Sciatic nerve (tissue), 2 donors: ENCODE data around the gene GPRIN2. TPM values are rescaled to one million over a fixed set of nuclear protein-coding genes. Genes with fewer than 3 reads are reported as not detected.
"Not testable (repeated sequence)": the region's sequence is repeated elsewhere in the genome, so short reads cannot be mapped to it uniquely, and the experiment has no call there.

Experiments
- ATAC-seq: fragments of 200-7000 bp; cut with Tn5 transposase; one replicate; pipeline ENCODE4 v1.9.1; 2020; ENCODE audit warnings: mild to moderate bottlenecking, moderate library complexity
- DNase-seq: peaks from one replicate; pipeline ENCODE4 v3.0.0-alpha.2; 2020; ENCODE audit warnings: low spot score
- intact Hi-C: fragments of 100-400 bp; cut with DNase I; formaldehyde crosslinking; loops from one replicate; pipeline ENCODE4 v1.14.2; 2022
- total RNA-seq: library from RNA; stranded (reverse); fragmentation: NEBNext Ultra II Directional; extraction: Animal tissue kit (Norgen Biotek cat#: 25700); gene quantifications from one replicate; pipeline ENCODE4 v1.2.1, GENCODE V29; 2021
- donor health status: DM: no; HTN: no; CAD: no.
- donor health status: DM: no; HTN: no; CAD: no.

The GPRIN2 gene
- total RNA-seq, 1 donor from 2014 or later, result 2.0 TPM

DNA sequence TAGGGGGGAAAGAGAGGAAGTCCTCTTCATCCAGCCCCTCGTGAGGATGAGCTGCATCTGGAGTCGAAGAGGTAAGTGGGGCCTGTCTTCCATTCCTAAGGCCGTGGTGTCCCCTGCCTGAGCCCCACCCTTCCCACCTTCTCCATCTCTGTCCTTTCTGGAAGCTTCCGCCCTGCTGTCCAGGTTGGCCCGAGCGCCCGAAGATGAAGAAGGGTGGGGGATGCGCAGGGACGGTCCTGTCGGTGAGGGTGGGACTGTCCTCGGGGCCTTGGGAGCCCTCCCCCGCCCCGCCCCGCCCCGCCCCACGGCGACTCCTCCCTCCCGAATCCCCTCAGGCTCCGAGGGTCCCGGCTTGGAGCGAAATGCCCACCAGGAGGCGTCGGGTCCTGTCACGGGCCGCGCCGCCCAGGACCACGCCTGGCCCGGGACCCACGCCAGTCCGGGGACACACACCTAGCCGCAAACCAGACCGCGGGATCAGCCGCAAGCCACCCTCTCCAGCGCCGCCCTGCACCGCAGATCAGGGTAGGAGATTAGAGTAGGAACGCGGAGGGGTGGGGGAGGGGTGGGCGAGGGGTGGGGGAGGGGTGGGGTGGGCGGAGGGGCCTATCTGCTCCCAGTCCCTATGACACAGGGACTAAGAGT is 15.3 kb downstream of the GPRIN2 start:
- ATAC-seq, result peak; percentile 22
- peak; percentile 66 for DNase-seq
- intact Hi-C loops, result no loop called here

DNA sequence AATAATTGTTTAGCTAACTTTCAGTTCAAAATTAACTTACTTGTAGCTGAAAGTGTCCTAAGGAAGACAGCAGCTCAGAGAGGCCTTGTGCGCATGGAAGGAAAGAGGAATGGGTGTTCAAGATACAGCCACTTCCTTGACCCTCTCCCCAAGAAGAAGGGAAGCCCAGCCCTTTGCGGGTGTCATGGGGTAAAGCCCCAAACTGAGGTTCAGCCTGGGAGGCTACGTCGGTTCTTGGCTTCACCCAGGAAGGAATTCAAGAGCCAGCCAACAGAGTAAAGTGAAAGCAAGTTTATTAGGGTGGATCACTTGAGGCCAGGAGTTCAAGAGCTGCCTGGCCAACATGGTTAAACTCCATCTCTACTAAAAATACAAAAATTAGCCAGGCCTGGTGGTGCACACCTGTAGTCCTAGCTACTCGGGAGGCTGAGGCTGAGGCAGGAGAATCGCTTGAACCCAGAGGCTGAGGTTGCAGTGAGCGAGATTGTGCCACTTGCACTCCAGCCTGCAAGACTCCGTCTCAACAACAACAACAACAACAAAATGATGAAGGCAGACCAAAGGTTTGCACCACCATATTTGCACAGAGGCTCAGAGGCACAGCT is 15.9 kb downstream of the GPRIN2 start:
- intact Hi-C loops, result no loop called here
- peak; percentile 48 for DNase-seq
- peak; percentile 16 for ATAC-seq

DNA sequence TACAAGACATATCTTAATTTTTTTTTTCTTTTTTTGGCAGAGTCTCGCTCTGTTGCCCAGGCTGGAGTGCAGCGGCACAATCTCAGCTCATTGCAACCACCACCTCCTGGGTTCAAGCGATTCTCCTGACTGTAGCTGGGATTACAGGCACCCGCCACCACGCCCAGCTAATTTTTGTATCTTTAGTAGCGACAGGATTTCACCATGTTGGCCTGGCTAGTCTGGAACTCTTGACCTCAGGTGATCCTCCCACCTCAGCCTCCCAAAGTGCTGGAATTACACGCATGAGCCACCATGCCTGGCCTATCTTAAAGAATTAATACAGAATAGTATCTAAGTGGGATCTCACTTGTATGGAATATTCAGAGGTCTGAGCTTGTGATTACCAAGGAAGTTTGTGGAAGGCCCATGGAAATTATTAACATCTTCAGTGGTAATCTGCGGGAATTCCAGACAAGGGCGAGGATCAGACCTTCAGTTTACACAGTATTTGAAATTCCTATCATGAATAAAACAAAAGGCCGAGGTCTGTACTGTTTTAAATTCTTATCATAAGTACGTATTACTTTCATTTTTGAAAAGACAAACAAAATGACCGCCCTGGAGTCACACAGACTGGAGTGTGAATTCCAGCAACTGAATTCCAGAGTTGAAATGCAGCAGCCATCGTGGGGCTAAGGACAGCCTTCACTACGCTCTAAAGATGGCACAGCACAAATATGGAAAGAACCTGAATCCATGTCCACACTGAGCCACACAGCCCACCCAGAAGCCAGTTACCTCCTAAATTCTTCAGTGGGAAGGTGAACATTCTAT is 16.7 kb downstream of the GPRIN2 start:
- intact Hi-C loops, result no loop called here
- ATAC-seq, result peak; percentile 27
- DNase-seq, result peak; percentile 53

DNA sequence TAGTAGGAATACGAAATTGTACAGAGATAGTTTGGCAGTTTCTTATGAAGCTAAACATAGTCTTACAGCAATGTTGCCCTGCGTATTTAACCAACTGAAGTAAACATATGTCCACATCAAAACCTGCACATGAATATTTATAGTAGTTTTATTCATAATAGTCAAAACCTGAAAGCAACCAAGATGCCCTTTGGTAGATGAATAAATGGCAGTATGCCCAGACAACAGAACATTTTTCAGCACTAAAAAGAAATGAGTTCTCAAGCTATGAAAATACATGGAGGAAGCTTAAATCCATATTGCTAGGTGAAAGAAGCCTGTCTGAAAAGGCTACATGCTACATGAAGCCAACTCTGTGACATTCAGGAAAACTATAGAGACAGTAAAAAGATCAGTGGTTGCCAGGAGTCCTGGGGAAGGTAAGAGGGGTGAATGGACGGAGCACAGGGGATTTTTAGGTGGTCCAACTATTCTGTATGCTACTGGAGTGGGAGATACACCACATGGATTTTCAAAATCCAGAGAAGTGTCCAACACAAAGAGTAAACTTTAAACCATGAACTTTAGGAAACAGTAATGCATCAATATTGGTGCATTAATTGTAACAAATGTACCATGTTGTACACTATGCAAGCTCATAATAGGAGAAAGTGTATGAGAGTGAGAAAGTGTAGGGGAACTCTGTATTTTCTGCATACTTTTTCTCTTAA is 17.6 kb downstream of the GPRIN2 start:
- ATAC-seq (no peak), DNase-seq (no peak)
- intact Hi-C loops, result no loop called here

DNA sequence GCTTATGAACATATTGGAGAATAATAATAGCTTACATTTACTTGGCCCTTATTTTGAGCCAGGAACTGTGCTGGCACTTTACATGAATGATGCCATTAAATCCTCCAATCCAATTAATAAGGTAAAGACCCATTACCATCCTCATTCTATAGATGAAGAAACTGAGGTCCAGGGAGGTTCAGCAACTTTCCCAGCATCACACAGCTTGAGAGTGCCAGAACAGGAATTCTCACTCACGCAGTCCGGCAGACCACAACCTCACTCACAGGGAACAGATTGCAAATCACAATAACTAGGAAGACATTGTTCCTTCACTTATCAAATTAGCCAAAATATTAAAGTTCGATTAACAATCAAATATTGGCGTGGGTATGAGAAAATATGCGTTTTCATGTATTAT is 18.3 kb downstream of the GPRIN2 start:
- ATAC-seq, result no peak
- intact Hi-C loops, result no loop called here
- DNase-seq, result no peak

DNA sequence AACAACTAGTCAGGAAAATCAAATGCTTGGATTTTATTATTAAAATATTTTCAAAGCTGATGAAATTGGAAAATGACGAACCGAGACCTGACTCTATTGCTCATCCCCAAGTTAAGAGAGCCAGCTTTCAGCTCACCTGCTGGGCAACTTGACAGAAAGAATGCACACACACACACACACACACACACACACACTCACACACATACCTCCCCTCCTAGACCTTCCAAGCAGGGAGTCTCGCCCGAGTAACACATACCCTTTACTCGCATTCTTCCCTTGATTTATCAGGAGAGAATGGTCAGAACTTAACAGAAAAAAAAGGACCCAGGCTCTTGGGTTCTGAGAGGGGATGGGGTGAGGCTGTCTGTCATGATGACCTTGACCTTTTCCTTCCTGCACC is 19.1 kb downstream of the GPRIN2 start:
- no peak for ATAC-seq
- intact Hi-C loops, result no loop called here
- no peak for DNase-seq

DNA sequence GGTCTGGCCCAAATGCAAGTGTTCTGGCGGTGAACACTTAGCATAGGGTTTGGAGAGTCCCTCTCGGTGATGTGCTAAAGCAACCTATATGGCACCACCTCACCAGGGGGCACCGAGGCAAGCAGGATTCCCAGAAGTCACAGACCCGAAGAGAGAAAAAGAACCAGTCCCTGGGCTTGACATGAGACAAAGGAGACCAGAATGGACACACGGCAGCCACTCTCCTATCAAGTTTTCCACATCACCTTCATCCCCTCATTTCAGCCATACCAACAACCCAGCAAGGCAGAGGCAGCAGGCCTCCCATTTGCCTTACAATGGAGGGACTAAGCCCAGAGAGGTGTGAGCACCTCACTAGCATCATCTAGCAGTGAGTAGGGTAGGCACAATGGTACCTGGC is 19.7 kb downstream of the GPRIN2 start:
- intact Hi-C loops, result no loop called here
- DNase-seq (peak; percentile 56), ATAC-seq (no peak)

DNA sequence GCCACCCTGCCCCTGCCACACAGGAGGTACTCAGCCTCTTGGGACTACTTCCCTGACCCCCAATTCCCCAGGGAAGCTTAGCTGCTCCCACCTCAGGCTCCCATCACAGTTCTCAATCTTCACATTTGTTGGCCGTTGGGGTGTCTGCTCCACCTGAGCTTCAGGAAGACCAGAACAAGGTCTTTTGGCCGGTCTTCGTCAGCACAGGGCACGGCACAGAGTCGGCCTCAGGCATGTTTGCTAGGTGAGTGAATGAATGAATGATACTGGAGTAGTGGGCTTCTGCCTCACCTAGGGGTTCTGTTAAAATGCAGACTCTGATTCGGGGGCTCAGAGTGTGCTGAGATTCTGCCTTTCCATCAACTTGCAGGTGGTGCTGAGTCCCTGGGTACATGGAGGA is 20.3 kb downstream of the GPRIN2 start:
- ATAC-seq (no peak), DNase-seq (peak; percentile 49)
- intact Hi-C loops, result no loop called here

DNA sequence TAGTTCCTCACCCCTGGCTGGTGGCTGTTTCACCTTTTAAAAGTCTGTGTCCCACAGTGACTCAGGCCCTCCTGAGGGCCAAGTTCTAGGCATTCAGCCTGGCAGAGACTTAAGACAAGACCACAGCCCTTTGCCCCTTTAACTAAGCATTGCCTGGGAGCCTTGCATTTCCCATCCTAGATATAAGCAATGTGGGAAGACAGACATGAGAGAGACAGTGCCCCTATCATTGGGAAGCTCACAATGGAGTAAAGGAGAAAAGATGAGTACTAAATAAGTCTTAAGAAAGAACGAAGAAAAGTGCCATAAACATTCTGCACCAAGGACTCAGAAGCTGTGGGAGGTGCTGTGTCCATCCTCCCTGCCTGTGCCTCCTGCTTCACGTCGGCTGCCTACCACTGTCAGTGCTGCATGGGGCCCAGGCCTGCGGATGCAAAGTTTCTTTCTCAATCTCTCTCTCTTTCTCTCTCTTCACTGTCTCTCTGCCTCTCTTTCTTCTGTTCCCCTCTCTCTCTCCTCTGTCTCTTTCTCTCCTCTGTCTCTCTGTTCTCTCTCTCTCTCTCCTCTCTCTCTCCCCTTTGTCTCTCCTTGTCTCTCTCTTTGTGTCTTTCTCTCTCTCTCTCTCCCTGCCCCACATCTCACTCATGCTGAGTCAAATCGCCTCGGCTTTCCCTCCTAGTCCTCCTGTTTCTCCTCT is 21.5 kb downstream of the GPRIN2 start:
- intact Hi-C loops, result no loop called here
- no peak for ATAC-seq
- DNase-seq, result peak; percentile 52

DNA sequence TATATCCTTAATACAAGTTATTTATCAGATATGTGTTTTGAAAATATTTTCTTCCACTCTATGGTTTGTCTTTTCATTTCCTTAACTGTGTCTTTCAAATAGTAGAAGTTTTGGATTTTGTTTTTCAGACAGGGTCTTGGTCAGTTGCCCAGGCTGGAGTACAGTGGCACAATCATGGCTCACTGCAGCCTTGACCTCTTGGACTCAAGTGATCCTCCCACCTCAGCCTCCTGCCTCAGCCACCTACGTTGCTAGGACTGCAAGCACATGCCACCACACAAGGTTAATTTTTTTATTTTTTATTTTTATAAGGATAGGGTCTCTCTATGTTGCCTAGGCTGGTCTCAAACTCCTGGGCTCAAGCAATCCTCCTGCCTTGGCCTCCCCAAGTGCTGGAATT is 24.2 kb downstream of the GPRIN2 start:
- ATAC-seq, intact Hi-C loops: not testable (repeated sequence)
- peak; percentile 45 for DNase-seq

DNA sequence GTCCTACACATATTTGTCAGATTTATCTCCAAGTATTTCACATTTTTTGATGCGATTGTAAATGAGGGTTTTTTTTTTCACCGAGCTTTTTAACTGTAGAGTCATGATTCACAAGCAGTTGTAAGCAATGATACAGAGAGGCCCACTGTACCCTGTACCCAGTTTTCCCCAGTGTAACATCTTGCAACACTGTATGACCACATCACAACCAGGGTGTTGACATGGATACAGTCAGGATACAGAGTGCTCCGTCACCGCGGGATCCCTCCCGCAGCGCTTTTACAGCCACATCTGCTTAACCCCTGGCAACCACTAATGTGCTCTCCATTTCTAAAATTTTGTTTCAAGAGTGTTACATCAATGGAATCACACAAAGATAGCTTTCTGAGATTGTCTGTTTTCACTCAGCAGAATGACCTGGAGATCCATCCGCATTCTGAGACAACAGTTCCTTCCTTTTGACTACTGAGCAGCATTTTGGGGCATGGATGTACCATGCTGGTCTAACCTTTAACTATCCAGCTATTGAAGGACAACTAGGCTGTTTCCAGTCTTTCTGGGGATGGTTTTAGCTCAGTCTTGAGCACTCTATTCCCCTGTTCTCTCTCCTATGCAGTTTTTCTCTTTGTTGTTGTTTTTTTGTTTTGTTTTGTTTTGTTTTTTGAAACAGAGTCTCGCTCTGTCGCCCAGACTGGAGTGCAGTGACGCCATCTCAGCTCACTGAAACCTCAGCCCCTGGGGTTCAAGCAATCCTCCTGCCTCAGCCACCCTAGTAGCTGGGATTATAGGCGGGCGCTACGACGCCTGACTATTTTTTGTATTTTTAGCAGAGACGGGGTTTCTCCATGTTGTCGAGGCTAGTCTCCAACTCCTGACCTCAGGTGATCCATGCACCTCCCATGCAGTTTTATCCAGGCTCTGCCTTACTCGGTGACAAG is 25.9 kb downstream of the GPRIN2 start:
- peak; percentile 57 for DNase-seq
- intact Hi-C loops, result no loop called here
- peak; percentile 80 for ATAC-seq

DNA sequence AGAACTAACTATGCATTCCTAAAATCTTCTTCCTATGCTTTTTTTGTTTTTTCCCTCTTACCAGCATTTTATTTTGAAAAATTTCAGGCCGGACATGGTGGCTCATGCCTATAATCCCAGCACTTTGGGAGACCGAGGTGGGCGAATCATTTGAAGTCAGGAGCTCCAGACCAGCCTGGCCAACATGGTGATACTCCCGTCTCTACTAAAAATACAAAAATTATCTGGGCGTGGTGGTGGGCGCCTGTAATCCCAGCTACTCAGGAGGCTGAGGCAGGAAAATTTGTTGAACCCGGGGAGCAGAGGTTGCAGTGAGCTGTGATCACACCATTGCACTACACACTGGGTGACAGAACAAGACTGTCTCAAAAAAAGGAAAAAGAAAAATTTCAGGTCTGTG is 26.7 kb downstream of the GPRIN2 start:
- DNase-seq, result peak; percentile 45
- ATAC-seq, intact Hi-C loops: not testable (repeated sequence)

DNA sequence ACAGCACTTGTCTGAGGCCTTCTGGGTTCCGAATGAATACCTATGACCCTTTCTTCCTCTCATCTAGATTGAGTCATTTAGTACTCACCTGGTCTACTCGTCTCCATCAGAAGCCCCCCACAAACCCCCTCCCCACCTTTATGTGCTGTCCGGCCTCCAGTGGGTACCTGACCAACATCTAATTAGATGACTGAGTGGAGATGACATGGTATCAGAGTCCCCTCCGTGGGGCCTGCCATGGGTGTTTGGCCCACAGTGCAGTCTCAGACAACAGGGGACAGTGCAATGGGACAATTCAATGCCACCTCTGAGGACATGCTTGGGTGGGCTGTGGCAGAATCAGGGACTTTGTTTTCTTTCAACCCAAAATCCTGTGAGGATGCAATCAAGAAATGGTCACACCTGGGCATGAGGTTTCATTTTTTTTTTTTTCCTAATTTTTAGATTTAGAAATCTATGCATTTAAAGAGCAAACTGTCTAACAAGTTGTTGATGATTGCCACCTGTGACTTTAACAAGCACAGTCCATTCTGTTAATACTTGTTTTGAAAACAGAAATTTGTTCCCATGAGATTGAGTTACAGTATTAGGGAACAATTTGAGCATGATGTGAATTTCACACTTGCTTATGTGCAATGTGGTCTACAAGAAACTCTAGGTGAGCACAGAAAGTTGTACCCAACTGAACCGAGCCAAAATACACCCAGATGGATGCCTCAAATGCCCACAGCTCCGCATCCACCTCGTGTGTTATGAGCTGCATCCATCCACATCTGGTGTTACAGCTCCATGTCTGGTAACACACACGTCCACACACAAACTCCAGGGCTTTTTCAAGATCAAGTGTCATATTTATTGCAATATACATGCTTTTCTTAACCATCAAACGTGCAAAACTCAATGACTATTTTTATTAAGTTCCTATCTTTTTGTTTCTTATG is 27.5 kb downstream of the GPRIN2 start:
- intact Hi-C loops, result no loop called here
- DNase-seq, result peak; percentile 52
- no peak for ATAC-seq

DNA sequence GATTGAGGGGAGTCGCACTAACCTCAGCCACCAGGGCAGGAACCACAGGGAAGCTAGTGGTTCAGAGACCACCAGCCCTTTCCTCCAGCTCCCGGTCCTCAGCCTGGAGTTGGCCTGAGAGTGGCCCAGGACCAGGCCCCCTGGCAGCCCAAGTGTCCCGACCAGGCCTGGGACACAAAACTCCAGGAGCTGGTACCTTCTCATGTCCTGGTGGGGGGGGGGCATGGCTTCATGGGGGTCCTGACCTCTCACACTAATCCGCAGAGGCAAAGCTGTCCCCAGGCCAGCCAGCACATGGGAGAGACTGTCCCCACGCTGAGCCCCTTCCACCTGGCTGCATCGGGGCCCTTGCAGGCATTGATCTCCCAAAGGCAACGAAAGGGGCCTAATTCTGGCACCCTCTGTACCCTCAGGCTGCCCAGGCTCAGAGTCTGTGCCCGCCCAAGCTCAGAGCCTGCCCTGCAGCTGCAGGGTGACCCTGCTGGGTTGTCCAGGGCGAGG is 28.2 kb downstream of the GPRIN2 start:
- peak; percentile 61 for DNase-seq
- intact Hi-C loops, result no loop called here

DNA sequence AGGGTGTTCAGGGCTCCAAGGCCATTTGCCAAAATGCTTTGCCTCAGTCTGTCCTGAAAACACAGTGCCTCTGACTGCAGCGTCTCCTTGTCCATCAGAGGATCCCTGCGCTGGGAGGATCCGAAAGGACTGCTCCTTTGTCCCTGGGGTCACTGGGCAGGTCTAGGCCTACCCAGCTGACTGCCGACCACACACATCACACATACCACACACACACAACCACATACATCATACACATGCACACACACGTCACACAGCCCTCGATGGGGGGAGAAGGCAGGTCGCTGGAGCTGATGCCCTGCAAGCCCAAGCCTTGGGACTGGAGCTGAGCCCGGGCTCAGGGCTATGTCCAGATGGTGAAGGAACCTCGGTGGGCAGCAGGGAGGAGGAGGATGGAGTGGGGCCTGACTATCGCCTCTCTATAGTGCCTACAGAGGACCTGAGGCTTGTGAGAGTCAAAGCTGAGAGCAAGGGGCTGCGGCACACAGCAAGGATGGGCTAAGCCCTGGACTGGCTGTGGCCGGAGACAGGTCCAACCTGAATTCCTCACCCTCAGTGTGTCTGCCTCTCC is 29.1 kb downstream of the GPRIN2 start:
- intact Hi-C loops, result no loop called here
- DNase-seq, result peak; percentile 59

More for the DNA sequence above, 28.2 kb downstream of the GPRIN2 start:
- ATAC-seq, result no peak

DNA sequence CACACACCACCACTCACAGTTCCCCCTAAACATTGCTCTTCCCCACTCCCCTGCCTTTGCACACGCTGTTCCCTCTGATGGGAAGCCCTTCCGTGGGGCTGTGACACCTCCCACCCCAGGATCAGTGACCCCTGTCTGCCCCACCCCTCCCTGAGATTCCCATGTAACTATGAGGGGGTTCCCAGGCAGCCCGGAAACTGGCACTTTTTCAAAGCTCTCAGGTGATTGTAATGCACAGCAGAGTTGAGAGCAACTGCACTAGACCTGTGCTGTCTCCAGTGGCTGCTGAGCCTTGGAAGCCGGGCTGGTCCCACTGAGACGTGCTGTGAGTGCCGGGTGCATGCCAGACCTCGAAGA is 29.8 kb downstream of the GPRIN2 start:
- ATAC-seq (no peak), DNase-seq (peak; percentile 57)

More for the DNA sequence above, 29.1 kb downstream of the GPRIN2 start:
- no peak for ATAC-seq

More for the DNA sequence above, 29.8 kb downstream of the GPRIN2 start:
- intact Hi-C loops, result no loop called here
